Activated effector memory CD4-positive, alpha-beta T cell treated with Interleukin-2 at 50 U/mL for 16 hours (primary cell): ENCODE data around the gene SENP1.

Experiments used
- DNase-seq: peaks from one replicate; pipeline ENCODE4 v3.0.0-alpha.2; 2020

SENP1 gene

DNA sequence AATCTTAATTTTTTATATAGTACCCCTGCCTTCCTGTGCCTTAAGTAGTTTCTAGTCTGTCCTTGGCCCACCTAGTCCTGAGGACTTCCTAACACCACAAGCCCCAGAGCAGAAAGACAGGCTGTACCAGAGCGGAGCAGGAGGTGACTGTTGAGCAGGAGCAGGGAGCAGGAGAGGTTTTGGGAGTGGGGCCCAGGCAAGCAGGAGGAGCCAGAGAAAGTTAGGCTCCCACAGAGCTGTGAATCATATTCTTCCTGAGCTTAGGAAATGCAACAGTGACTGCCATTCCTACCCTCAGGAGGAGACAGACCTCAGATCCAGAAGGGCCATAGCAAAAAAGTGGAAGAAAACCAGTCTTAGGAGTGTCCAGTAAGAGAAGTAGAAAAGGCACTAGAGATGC lies 73.3 kb downstream of the SENP1 start:
- DNase-seq = no peak

DNA sequence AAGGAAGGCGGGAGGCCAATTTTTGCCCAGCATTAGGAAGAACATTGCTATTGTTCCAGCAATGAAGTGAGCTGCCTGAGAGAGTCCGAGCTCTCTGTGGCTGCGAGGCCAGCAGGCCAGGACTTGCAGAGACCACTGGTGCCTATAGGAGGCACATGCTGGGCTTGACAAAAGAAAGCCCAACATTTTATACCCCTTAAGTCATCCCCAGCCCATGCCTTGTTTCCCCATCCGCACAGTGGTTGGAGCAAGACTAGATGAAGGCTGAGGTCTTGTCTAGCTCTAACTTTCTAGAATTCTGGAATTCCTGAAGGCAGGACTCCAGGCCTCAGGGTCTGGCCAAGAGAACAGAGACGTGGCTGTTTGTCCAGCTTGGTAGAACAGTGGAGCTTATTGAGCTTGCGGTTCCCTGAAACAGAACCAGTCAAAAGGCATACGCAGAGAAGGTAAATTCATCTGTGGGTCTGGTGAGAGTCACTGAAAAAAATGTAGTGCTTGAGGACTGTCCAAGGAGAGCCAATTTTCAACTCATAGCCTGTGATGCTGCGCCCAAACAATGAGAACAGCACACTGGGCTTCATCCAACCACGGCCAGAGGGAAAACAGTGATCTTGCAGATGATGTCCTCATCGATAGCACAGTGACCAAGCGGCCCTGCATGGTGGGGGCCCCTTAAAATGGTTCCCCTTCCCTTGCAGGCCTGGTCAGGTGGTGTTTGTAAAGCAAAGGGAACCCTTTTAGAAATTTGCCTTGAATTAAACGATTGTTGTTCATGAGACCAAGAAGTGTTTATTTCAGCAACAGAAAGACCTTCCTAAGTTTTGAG lies 74.5 kb downstream of the SENP1 start:
- no peak for DNase-seq

DNA sequence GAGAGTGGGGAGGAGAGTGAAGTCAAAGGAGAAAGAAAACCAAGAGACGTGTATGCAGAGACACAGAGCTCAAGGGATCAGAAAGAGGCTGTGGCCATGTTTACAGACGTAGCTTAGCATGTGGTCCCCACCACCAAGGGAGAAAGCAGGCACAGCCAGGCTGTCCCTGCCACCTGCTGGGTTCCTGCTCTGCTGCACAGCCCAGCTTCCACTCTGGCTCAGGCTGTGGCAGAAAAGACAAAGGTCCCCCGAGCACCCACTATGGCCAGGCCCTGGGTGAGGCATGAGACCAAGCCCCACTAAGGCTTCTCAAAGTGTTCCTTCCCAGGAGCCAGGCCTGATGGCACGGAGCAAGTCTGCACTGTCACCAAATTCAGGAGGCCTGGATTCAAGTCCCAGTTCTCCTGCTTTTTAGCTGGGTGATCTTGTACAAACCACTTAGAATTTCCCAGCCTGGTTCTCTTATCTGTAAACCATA lies 75.7 kb downstream of the SENP1 start:
- no peak for DNase-seq

DNA sequence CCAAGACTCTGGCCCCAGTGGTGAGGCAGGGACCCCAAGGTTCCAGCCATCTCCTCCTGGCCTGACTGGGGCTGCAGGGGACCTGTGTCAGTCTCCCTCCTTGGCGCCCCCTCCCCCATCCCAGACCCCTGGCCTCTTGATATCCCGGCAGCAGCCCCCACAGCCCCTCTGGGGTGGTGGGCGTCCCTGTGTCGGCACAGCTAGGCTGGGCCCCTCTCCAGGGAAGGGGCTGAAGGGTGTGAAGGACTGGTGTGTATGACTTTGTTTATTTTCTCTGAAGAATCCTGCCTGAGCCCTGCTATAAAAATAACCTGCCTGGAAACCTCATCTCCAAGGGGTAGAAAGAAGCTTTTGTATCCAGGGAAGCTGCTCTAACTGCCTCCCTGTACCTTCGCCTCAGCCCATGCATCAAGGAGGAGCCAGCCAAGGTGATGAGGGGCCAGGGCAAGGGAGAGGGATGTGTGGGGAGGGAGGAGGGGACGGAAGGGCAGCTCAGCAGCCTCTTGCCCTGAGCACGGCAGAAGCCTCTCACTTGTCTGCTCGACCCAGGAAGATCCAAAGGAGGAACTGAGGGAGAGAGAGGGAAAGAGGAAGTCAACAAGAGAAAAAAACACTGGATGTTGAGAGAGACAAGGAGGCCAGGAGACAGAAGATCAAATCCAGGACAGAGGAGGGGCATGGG lies 76.2 kb downstream of the SENP1 start:
- DNase-seq = no peak

DNA sequence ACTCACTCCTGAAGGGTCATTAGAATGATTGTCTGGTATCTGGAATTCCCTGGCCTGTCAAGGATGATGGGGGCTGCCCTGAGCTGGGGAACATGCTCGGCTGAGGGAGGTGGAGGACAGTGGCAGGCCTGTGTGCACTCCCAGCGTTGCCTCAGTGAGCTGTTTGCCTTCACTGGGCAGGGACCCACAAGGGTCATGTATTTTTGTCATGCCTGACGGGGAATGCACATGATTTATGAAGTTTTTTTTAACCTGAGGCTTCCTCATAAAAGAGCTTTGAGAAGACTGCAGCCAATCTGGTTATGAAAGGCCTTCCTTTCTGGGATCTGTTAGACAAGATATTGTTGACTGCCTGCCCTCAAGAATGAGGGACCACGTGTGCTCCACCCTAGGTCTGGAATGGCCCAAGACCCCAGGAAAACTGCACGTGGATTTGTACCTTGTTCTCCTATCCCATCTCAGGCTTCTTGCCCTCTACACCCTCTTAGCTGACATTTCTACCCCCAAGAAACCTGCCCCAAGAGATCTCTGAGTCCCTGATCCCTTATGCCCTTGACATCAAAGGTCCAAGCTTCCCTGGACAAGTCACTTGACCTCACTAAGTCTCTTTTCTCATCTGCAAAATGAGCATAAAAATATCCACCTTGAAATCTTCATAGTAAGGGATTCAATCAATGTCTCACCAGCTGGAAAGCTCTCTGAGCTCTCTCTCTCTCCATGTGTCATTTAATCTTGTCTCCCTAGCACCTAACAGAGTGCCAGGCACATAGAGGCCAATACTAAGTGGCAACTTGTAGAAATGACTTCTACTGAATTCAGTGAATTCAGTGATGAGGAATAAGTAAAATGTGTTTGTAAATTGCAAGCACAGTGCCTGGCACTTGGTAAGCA lies 77.1 kb downstream of the SENP1 start:
- DNase-seq = no peak

DNA sequence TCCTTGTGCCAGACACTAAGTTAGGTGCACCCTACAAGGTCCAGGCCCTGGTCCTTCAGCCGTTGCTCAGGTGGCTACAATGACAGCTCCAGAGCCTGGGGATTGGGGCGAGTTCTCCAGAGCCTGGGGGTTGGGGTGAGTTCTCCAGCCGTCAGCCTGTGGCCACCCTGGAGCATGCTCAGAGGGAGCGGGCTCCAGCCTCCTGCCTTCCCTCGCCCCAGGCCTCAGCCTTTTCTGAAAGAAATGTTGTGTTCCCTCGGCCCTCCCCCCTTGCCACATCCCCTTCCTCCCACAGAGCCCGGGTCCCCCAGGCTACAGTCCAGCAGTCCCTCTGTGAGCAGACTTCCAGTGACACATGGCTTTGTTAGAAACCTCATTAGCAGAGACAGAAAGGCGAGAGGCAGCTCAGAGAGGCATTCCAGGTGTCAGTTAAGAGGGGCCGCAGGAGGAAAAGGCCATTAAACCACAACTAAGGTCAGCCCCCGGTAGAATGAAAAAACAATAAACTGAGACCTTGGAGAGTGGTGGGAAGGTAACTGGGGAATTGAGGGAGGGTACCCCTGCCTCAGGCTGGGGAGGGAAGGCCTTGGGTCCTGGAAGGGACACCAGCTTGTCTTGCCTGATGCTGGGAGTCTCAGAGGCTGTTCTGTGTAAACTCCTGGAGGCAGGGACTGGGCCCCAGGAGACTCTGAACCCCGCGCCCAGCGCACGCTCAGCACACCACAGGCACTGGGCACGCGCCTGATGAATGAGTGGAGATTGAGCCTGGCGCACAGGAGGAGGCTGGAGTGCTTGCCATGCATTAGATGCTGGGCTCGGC lies 78.5 kb downstream of the SENP1 start:
- DNase-seq = no peak

DNA sequence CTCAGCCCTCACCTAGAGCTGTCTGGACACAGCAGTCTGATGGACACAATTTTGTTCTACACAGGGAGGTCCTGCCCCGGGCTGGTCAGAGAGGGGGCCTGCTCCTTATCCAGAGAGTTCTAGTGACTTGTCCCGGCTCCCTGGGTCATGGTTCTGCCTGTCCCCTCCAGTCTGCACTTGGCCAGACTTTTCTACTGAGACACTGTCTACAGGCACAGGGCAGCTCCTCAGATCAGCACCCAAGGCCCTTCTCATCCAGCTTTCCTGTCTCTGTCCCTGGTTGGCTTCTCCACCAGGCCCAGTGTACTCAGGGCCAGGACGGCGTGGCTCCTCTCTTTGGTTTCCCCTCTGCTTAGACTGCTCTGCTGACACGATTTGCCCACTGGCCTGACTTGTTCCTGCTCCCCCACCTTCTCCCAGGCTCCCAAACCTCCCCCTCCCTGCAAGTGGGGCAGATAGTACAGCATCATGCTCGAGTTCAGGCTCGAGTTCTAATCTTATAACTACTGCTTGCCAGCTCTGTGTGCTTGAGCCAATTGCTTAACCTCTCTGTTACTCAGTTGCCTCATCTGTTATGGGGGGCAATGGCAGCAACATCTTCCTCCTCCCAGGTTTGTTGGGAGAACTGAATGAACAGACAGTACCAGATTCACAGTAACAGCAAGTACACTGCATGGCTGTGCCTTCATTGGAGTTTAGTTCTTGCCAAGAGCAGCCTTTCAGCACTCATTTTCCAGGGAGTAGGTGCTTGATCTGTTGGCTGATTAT lies 79.6 kb downstream of the SENP1 start:
- DNase-seq = no peak

DNA sequence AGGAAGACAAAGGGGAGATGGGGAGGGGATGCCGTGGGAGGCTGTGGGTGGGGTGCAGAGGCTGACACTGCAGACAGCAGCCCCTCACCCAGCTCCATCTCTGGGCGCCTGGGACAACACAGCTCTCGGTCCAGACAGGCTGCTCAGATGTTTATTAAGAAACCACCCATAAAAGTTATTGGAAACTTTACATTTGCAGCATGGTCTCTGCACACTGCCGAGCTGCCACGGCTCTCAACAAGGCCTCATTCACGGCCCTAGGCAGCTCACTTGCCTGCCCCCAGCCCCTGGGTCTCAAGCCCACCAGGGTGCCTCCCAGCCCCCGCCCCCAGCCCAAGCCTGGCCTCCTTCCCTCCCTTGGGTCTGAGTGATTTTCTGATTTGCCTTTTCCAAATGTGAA lies 80.6 kb downstream of the SENP1 start:
- DNase-seq = no peak

DNA sequence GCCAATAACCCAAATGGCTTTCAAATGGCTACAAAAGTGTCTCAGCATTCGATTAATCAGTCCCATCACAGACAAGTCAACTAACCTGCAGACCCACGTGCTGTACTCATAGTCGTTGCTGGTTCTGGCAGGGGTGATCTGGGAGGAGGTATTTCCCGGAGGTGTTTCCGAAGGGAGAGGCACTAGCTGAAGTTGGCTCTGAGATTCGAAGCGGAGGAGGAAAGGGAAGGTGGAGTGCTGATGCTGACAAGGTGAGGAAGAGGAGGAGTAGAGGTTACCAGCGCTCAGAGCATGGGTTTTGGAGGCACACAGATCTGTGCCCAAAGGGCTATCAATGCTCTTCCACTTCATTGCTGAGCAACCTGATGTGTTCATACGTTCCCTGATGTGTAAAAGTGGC lies 81.1 kb downstream of the SENP1 start:
- DNase-seq = no peak

DNA sequence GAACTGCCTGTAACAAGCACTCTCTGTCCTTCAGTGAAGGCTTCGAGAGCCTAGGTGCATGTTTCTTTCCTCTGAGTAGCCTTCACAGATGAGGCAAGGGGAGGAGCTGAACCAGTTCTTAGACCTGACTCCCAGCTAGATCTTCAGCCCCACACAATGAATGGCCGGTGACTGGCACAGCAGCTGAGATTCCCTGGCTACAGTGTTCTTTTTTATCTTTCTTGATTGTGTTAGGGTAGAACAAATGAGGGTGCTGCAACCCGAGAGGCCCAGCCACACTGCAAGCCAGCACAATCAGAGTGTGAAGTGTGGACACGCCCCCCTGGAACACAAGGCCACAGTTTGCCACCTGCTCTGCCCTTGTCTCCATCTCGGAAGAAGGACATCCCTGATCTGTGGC lies 82.5 kb downstream of the SENP1 start:
- DNase-seq = no peak

DNA sequence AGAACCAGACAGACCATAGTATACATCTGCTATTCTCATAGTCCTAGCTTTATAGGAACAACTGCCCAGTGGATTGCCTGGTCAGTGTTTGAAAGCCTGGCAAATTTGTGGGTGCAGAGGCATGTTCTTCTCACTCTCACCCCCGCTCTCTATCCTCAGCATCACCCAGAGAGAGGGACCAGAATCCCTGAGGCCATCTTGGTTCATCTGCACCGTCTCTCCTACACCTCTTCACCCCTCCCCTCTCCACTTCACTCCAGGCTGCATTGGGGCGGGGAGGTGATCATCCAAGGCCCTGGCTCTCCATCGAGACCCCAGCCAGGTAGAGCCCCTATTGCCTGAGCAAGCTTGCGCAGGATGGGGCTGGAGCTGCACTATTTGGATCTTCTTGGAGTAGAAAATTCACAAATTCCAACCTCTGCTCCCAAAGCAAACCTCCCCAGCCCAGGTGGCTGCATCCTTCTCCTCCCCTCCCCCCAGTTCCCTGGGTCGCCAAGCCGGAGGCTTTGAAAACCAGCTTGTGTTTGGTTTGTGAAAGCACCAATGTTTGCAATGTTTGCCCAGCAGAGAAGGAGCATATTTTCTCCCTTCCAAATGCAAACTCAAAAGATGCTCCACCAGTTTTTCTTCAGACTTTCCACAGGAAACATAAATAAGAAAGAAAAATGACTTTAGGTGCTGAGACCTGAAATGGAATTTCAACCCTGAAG lies 83.0 kb downstream of the SENP1 start:
- DNase-seq = no peak

DNA sequence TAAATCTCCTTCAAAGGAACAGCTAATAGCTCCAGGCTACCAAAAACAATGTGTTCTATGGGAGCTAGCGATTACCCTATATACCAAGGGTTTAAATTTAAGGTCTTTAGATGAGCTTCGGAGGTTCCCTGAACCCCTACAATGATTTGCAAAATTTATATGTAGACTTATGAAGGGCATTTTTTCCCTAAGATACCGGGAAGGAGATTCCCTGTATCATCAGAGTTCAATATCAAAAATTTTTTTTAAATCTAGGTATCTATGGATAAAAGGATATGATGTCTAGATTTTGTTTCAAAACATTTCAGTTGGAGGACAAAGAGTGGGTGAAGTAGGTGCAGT lies 83.7 kb downstream of the SENP1 start:
- DNase-seq = no peak

DNA sequence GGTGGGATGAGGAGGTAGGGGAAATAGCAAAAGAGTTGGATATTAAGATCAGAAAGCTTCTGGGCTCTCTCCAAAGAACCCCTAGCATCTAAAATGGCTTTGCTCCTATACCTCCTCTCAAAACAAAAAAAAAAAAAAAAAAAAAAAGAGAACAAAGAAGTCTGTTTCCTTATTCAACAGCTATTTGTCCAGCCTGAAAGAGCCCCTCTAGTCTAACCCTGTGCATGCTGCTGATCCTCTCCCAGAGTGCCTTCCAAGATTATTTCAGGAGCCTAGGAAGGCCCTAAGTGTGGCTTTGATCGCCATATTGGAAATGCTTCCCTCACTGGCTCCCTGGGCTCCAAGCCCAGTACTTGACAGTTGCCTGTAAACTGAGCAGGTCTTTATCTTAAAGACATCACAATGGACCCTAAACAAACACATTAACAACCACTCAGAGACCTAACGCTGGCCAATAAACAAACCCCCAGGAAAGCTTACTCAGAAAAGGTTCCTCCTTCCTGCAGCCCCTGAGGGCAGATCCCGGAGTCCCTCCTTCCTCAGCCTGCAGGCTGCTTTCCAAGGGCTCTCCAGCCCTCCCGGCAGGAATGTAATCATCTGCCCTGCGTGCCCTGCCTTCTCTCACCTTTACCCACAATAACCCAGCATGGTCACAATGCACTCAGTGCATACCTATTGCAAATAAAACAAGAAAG lies 84.2 kb downstream of the SENP1 start:
- no peak for DNase-seq

DNA sequence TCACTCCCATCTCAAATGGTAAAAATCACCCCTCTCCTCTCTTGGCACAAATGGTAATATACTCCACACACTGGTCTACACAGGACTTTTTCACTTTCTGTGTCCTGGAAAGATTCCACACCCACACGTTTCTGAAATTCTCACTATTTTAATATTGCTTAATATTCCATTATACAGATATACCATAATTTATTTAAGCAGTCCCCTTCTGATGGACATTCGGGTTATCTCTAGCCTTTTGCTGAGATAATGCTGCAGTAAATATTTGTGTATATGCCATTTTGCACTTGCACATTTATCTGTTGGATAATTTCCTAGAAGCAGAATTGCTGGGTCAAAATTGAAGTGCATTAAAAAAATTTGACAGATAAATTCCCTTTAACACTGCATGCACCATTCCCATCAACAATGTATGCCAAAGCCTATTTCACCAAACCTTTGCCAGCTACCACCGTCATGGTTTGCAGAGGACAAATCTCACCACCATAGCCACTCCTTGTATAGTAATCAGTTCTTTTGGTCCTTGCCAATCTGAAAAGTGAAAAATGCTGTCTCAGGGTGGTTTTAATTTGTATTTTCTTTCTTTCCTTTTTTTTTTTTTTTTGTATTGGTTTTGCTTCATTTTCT lies 86.1 kb downstream of the SENP1 start:
- DNase-seq = no peak

DNA sequence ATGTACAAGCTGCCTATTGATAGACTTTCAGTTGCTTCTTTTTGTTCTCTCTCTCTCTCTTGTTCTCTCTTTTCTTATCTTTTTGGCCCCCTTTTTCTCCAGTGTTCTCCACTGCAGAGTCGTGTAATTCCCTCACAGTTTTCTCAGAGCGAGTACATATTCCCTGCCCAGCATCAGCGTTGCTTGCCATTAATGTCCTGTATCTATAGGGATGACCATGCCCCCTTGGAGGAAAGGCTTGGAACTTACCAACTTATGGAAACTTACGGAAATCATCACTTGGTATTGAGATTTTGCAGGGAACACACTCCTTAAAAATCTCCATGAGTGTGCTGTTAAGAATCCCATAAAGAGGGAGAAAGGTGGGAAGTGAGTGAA lies 87.3 kb downstream of the SENP1 start:
- no peak for DNase-seq

DNA sequence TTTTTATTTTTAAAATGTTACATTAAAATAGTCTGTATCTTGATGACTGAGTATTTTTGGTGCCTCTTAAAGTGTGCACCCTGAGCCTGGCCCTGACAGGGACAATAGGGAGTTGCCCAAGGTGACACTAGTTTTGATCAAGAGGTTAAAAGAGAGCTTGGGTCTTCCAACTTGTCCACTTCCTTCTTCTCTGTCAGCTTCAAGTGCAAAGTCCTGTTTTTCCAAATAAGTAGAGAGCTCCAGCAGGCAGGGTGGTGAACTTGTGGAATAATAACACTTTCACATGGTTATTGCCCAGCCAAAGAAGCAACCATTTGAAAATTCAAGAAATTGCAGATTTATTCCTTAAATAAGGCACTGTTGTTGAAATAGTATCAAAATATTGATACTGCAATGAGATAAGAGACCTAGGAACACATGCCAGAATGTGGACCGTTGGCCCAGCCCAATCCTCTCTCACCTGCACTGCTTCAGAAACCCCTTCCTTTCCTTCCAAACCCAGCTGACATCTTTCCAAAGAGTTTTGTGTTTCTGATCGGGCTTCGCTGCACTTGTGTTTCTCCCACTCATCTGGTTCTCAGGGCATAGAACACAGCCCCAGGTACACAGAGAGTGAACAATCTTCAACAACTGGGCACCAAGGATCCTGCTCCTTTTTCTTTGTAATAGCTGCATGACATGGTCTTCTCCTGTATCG lies 87.8 kb downstream of the SENP1 start:
- no peak for DNase-seq

DNA sequence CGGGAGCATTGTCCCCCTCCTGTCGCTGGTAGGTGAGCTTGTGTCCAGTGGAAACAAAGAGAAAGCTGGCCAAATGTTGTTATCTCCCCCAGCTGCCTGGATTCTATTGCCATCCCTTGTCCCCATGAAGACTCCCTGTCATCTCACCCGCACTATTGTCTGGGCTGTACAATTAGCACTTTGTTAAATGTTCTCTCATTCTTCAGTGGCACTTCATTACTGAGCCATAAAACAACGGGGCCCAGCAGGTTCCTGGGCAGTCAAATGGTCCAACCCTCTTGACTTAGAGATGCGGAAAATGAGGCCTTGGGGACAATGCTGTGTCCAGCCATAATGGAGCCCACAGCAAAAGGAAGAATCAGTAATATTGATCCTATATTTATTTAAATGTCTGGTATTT lies 88.4 kb downstream of the SENP1 start:
- DNase-seq = no peak

DNA sequence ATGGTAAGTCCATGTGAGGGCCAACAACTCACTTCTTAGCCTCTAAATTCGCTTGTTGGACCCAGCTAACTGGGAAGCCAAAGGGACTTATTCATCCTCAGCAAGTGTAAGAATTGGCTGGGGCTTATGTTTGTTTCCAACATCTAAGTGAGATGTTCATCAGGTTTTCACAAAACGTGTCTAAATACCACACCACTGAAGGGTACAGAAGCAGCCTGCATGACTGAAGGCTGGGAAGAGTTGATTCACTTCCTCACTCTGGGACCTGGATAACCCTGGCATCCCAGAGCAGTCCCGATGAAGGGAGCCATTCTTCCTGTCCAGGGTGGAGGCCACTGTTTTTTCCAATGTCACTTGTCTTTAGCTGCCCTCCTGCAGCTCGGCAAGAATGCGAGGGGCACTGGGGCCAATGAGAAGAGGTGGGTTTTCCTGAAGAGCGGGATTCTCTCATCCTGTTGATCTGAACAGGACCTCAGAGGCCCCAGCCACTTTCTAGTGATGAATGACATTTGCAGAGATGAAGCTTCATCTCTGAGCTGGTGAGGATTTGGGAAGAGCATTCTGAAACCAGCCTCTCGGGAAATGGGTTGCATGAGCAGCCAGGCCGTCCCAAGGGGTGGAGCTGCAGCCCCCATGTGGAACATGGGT lies 89.4 kb downstream of the SENP1 start:
- DNase-seq = no peak

DNA sequence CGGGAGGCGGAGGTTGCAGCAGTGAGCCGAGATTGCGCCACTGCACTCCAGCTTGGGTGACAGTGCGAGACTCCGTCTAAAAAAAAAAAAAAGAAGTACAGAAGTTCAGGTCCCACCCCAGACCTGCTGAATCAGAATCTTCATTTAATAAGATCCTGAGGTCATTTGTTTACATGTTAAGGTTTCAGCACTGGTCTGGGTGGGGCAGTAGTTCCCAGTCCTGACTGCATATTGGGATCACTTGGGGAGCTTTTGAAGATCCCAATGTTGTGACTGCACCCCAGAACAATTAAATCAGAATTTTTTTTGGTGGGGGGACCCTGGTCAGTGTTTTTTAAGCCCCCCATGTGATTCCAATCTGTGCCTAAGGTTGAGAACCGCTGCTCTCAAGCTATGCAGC lies 89.9 kb downstream of the SENP1 start:
- DNase-seq = no peak
